DND-41 (cell line): ENCODE measurements around the gene OR2AK2.

Experiments
- CTCF ChIP-seq: IDR thresholded peaks from 2 replicates; pipeline ENCODE4 v1.5.1; 2012; ENCODE audit warnings: borderline replicate concordance, low read length, moderate library complexity, mild to moderate bottlenecking; ENCODE audit not compliant: poor library complexity, severe bottlenecking; ENCODE audit errors: extremely low read depth
- EZH2 ChIP-seq: IDR thresholded peaks from 3 replicates; pipeline ENCODE4 v1.6.1; 2012; ENCODE audit warnings: borderline replicate concordance, low read depth, mild to moderate bottlenecking, moderate library complexity, low read length, inconsistent platforms; ENCODE audit not compliant: severe bottlenecking

- TF ChIP-seq CTCF (no peak), EZH2 (no peak)
These were observed 29.3 kb upstream of the OR2AK2 start for GRCh38 chr1:247935781-247936180.
